HG03342 (cell line): Measurements from ENCODE around the gene NFATC4.

Experiments used
- ATAC-seq: cut with Tn5 transposase; IDR thresholded peaks from one replicate; pipeline ENCODE4 v1.9.1; 2021; ENCODE audit warnings: mild to moderate bottlenecking, moderate library complexity; ENCODE audit not compliant: unreplicated experiment

Gene NFATC4

DNA sequence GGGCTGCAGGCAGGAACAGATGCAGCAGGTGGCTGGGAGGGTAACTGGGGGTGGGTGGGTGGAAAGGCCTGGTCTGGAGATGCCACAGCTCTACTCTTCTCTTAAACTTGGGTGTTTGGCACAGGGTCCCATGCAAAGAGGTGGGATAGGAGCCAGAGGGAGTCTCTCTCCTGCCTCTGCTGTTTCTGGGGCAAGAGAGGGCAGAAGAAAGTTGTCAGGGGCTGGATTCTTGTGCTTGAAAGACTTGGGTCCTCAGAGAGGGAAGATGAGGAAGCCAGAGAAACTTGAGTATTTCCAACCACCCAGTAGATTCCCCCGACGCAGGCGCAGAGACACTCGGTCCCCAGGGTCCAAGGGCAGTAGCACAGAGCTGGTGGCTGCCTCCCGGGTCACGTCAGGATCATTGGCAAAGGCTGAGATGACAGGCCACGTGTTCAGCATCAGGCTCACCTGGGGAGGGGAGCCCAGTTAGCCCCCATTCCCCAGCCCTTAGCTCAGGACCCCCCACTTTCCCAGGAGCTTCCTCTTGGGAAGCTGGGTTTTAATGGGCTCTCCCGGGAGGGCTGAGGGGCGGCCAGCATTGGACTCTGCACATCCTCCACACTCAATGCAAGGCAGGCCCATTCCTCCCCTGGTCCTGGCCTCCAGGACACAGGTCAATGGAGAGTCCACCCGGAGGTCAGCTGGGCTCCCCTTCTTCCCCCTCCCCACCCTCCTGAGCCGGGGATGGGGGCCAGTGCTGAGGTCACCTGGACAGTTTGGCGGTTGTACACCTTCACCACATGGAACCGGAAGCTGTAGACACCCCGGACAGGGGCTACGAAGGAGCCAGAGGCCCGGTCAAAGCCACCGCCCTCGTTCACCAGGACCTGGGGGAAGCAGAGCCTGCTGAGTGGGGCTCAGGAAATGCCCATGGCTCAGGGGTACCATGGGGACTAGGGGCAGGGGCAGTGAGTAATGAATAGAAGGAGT, 59.8 kb downstream of the NFATC4 start:
- no peak for ATAC-seq

- no peak for ATAC-seq
Observed at GRCh38 chr14:24428628-24429394, 60.8 kb downstream of the NFATC4 start.
